Uterus (tissue), 4 donors: ENCODE measurements around the gene MDFIC. TPM values are rescaled to one million over a fixed set of nuclear protein-coding genes. Genes with fewer than 3 reads are reported as not detected.

Experiments
- DNase-seq, 2 donors: peaks; one replicate each; pipeline ENCODE4 v3.0.0-alpha.2; 2019 to 2020
- H3K27ac ChIP-seq, 2 donors: fragments of 200-600 bp; sonication (generic); 1 replicate in 1 of 2; 2 replicates in 1 of 2; pipeline ENCODE4 v1.5.1; 2016 to 2018
- H3K27me3 ChIP-seq, 2 donors: fragments of 200-600 bp; sonication (generic); one replicate each; pipeline ENCODE4 v1.5.1; 2018 to 2019; ENCODE audit warnings: control low read depth in 1 of 2
- H3K36me3 ChIP-seq, 2 donors: fragments of 200-600 bp; sonication (generic); one replicate each; pipeline ENCODE4 v1.5.1; 2019; ENCODE audit warnings: control low read depth in 1 of 2
- H3K4me1 ChIP-seq, 2 donors: fragments of 200-600 bp; sonication (generic); one replicate each; pipeline ENCODE4 v1.5.1; 2018 to 2019; ENCODE audit warnings: control low read depth in 1 of 2
- H3K4me3 ChIP-seq, 2 donors: fragments of 200-600 bp; sonication (generic); 1 replicate in 1 of 2; 2 replicates in 1 of 2; pipeline ENCODE4 v1.5.1; 2018 to 2019; ENCODE audit warnings: mild to moderate bottlenecking in 1 of 2
- H3K9me3 ChIP-seq, 2 donors: fragments of 200-600 bp; sonication (generic); one replicate each; pipeline ENCODE4 v1.5.1; 2019; ENCODE audit warnings: control low read depth in 1 of 2
- POLR2A ChIP-seq, 2 donors: fragments of 450-650 bp; IDR thresholded peaks; one replicate each; pipeline ENCODE4 v1.6.1; 2016; ENCODE audit warnings: antibody characterized with exemption in 2 of 2, mild to moderate bottlenecking in 1 of 2, moderate library complexity in 1 of 2
- intact Hi-C: fragments of 100-400 bp; cut with DNase I; formaldehyde crosslinking; loops from one replicate; pipeline ENCODE4 v1.15.1; 2023; ENCODE audit warnings: low total_unique reads
- total RNA-seq, 4 donors: library from RNA; depleted of rRNA in 3 of 4; stranded (reverse); fragments of >200 nt in 3 of 4; gene quantifications; one replicate each; pipeline versions ENCODE4 v1.1.0 to v1.2.4, GENCODE V29; 2014 to 2023
- TF ChIP-seq, protein P1 (sequence below), 4 experiments: fragments of 200-600 bp in 2 of 4; fragments of 450-650 bp in 2 of 4; sonication (generic) in 2 of 4; IDR thresholded peaks; one replicate each; pipeline ENCODE4 v1.5.1; 2016 to 2019; ENCODE audit warnings: antibody characterized with exemption in 4 of 4, mild to moderate bottlenecking in 2 of 4, moderate library complexity in 1 of 4
- donor health status: DM: yes; HTN: yes; CAD: no.

MDFIC gene
- total RNA-seq, 4 donors from 2014 or later: 35.8 to 79.2 (median 66.1) TPM

DNA sequence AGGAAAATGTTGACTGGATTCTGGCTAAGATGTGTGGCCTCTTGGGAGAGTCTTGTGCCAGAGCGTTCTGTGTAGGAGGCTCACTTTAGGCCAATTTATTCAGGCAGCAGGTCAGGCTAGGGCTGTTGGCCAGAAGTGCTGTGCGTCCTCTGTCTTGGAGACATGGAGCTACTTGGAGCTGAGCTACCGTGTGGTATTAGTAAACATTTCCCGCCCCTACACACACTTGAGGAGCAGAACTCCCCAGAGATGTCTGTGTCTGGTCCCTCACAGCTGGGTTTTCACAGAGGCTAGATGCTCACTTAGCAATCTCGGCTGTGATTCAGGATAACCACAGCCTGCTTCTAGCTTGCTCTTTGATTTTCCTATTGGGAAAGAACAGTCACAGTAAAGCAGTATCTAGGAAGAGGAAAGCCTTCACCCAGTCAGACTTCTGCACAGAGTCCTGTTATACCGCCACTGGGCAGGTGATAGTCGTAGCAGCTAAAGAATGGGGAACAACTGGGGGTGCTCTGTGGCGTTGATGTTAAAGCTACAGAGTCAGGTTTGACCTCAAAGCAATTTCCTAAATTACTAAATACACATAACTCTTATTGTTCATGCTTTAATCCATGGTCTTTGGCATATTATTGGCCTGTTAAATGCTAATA, 86.7 kb downstream of the MDFIC start:
- H3K4me3 ChIP-seq: no peak overlapping the region
- H3K4me1 ChIP-seq: peaks cover 0 to 22% of the 10 kb centered on the region in 2 donors
- peak overlapping the region; percentile 62 to 78 for H3K27ac ChIP-seq

DNA sequence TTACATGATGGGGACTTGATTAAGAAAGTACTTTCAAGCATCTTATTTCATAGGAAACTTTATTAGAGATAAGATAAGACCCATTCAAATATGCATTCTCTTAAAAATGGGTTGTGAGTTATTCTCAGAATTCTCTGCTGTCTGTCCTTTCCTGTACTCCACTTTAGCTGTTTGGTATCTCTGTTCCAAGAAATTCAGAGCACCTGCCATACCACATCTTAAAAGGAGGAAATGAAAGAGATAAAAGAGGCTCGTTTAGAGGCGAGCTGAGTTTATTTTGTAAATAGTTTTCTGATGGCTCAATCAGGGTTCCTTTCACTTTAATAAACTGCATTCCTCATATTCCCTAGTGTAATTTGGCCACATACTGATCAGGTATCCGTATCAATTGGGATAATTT, 87.2 kb downstream of the MDFIC start:
- H3K27me3 ChIP-seq: no peaks in the 10 kb centered on the region
- no peak overlapping the region for H3K4me3 ChIP-seq
- no peak for DNase-seq
- H3K36me3 ChIP-seq: no peaks in the 10 kb centered on the region
- peak overlapping the region; percentile 62 to 78 for H3K27ac ChIP-seq
- intact Hi-C loops: no loop called here
- no peak for TF ChIP-seq POLR2A (IDR thresholded peaks at IDR 0.05)
- TF ChIP-seq, protein P1, sequence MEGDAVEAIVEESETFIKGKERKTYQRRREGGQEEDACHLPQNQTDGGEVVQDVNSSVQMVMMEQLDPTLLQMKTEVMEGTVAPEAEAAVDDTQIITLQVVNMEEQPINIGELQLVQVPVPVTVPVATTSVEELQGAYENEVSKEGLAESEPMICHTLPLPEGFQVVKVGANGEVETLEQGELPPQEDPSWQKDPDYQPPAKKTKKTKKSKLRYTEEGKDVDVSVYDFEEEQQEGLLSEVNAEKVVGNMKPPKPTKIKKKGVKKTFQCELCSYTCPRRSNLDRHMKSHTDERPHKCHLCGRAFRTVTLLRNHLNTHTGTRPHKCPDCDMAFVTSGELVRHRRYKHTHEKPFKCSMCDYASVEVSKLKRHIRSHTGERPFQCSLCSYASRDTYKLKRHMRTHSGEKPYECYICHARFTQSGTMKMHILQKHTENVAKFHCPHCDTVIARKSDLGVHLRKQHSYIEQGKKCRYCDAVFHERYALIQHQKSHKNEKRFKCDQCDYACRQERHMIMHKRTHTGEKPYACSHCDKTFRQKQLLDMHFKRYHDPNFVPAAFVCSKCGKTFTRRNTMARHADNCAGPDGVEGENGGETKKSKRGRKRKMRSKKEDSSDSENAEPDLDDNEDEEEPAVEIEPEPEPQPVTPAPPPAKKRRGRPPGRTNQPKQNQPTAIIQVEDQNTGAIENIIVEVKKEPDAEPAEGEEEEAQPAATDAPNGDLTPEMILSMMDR (IDR thresholded peaks at IDR 0.05): no peak
- H3K4me1 ChIP-seq: peaks cover 0 to 22% of the 10 kb centered on the region in 2 donors
- no peaks in the 10 kb centered on the region for H3K9me3 ChIP-seq

More for the DNA sequence above, 86.7 kb downstream of the MDFIC start:
- DNase-seq: peak; percentile 89
- intact Hi-C loops: no loop called here
- no peaks in the 10 kb centered on the region for H3K9me3 ChIP-seq
- no peaks in the 10 kb centered on the region for H3K36me3 ChIP-seq
- H3K27me3 ChIP-seq: no peaks in the 10 kb centered on the region
- TF ChIP-seq, protein P1 (IDR thresholded peaks at IDR 0.05): peak in 1 of 4 experiments; percentile 5
- TF ChIP-seq POLR2A (IDR thresholded peaks at IDR 0.05): no peak

DNA sequence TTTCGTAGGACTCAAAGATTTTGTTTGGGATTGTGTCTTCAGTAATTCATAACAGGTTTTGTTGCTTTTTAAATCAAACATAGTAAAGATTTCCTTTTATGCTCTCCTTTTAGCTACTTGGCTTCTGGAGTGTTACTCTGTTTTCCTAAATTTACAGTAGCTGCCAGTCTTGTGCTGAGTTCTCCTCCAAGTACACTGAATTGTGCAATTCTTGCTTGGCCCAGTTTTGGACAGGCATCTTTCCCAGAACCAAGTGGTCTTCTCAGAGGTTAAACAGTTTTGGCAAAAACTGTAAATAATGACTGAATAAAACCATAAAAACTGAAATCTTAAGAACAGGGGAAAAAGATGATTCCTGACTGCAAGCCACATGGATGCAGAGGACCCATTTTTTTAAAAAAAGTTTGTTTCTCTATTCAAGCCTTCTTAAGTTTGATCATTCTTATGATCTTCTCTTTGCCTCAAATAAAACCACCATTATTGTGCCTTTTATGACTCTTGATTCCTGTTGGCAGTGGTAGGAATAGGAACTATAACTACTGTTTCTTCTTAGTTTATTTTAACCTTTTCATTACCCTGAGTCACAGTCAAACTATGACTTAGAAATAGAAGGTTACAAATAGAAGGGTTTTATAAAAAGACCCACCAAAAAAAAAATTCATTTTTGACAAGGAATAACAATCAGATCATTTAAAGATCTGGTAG, 88.0 kb downstream of the MDFIC start:
- Histone ChIP-seq H3K4me1 (peaks cover 0 to 22% of the 10 kb centered on the region in 2 donors), H3K27me3 (no peaks in the 10 kb centered on the region), H3K4me3 (no peak overlapping the region), H3K9me3 (no peaks in the 10 kb centered on the region), H3K36me3 (no peaks in the 10 kb centered on the region), H3K27ac (peak overlapping the region; percentile 62 to 78)
- TF ChIP-seq POLR2A (IDR thresholded peaks at IDR 0.05): no peak
- TF ChIP-seq, protein P1 (IDR thresholded peaks at IDR 0.05): no peak
- peak; percentile 72 to 77 for DNase-seq
- intact Hi-C loops: no loop called here

DNA sequence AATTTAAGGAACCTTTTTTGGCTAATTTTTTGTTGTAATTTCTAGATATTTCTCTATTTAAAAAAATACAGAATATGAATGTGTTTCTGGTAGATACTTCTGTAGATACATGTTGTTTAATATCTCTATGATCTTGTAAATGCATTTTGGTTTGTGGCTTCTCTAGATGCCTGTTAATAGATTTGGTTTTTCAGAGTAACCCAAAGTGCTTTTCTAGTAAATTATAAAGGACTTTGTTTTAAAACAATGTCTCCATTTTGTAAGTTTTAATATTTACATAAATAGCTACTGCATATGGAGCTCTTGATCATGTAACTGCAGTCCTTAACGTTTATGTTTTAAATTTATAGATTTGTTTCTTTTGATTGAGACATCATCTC, 88.5 kb downstream of the MDFIC start:
- no peak for DNase-seq
- no peaks in the 10 kb centered on the region for H3K36me3 ChIP-seq
- no peaks in the 10 kb centered on the region for H3K9me3 ChIP-seq
- intact Hi-C loops: no loop called here
- H3K27me3 ChIP-seq: no peaks in the 10 kb centered on the region
- peak overlapping the region in 1 of 2 donors; percentile 62 for H3K27ac ChIP-seq
- peaks cover 0 to 22% of the 10 kb centered on the region in 2 donors for H3K4me1 ChIP-seq
- H3K4me3 ChIP-seq: no peak overlapping the region
- TF ChIP-seq POLR2A (IDR thresholded peaks at IDR 0.05): no peak
- TF ChIP-seq, protein P1 (IDR thresholded peaks at IDR 0.05): no peak

DNA sequence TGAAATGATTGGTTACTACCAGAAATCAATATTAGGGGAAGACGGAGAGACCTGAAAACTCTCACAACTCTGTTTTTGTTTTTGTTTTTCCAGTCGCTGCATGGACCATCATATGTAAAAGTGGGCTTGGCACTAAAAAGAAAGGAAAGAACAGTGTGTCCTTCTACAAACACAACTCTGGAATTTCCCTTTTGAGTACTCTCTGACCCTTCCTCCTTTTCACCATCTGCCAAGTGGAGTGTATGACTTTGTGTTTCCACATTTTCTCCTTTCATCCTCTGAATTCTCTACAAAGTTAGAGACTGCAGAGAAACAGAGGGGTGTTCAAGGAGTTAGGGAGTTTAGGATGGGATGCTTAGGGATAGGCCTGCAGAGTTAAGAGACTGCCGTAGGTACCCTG, 92.0 kb downstream of the MDFIC start:
- intact Hi-C loops: no loop called here
- Histone ChIP-seq H3K4me3 (no peak overlapping the region), H3K36me3 (no peaks in the 10 kb centered on the region)

More for the DNA sequence above, 92.0 kb downstream of the MDFIC start:
- Histone ChIP-seq H3K9me3 (no peaks in the 10 kb centered on the region), H3K27me3 (no peaks in the 10 kb centered on the region), H3K4me1 (peaks cover 0 to 14% of the 10 kb centered on the region in 2 donors), H3K27ac (no peak overlapping the region)
- no peak for DNase-seq
- TF ChIP-seq, protein P1 (IDR thresholded peaks at IDR 0.05): no peak
- TF ChIP-seq POLR2A (IDR thresholded peaks at IDR 0.05): no peak
